ENCODE results near the gene AOPEP.

DNA sequence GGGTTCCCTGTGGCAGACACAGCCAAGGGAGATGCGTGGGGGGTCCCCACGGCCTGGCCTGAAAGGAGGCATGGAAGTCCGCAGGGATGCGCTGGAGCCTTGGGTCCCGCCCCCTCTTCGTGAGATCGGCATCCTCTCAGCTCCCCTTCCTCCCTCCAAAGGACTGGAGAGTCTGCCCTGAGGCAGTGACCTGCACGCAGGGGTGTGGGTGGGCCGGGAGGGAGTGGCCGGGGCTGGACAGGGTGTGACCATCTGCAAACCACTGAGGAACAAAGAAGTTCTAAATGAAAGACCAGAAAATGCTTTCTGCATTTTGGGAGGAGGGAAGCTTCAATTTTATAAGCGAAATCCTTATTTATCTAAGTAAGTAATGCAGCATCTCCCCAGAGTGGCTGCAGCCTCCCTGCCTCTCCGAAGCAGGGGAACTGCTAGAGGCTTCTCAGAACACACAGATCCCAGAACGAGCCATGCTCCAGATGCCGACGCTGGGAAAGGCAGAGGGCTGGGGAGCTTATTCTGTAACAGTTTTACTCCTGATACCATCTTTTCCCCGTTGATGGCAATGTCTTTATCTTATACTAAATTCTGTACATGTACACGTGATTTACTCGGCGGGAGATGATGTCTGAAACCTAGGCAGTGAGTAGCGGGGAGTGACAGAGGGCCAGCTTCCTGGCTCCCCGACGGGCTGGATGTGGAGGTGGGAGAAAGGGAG, 369.3 kb downstream of the AOPEP start:
- TF ChIP-seq, protein P1, sequence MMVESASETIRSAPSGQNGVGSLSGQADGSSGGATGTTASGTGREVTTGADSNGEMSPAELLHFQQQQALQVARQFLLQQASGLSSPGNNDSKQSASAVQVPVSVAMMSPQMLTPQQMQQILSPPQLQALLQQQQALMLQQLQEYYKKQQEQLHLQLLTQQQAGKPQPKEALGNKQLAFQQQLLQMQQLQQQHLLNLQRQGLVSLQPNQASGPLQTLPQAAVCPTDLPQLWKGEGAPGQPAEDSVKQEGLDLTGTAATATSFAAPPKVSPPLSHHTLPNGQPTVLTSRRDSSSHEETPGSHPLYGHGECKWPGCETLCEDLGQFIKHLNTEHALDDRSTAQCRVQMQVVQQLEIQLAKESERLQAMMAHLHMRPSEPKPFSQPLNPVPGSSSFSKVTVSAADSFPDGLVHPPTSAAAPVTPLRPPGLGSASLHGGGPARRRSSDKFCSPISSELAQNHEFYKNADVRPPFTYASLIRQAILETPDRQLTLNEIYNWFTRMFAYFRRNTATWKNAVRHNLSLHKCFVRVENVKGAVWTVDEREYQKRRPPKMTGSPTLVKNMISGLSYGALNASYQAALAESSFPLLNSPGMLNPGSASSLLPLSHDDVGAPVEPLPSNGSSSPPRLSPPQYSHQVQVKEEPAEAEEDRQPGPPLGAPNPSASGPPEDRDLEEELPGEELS (CRISPR knock-in tag; IDR thresholded peaks at IDR 0.05): no peak
- TF ChIP-seq, protein P2, sequence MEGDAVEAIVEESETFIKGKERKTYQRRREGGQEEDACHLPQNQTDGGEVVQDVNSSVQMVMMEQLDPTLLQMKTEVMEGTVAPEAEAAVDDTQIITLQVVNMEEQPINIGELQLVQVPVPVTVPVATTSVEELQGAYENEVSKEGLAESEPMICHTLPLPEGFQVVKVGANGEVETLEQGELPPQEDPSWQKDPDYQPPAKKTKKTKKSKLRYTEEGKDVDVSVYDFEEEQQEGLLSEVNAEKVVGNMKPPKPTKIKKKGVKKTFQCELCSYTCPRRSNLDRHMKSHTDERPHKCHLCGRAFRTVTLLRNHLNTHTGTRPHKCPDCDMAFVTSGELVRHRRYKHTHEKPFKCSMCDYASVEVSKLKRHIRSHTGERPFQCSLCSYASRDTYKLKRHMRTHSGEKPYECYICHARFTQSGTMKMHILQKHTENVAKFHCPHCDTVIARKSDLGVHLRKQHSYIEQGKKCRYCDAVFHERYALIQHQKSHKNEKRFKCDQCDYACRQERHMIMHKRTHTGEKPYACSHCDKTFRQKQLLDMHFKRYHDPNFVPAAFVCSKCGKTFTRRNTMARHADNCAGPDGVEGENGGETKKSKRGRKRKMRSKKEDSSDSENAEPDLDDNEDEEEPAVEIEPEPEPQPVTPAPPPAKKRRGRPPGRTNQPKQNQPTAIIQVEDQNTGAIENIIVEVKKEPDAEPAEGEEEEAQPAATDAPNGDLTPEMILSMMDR (IDR thresholded peaks at IDR 0.05): no peak

All from WTC11 (cell line).